H1 (cell line): ENCODE measurements around the gene TARDBP. TPM values are rescaled to one million over a fixed set of nuclear protein-coding genes. Genes with fewer than 3 reads are reported as not detected.
A peak's percentile ranks its signal among the peaks of the same experiment; 100 is the strongest.

ENCODE experiments used
- CTCF ChIA-PET: fragments of 300-600 bp; sonication (Branson Sonifier 250); formaldehyde crosslinking; loops from one replicate; lab custom pipeline; 2021; ENCODE audit not compliant: partially characterized antibody; lab: Charles Lee
- POLR2A ChIA-PET: fragments of 300-600 bp; sonication (Branson Sonifier 250); formaldehyde crosslinking; loops from one replicate; lab custom pipeline; 2021; ENCODE audit warnings: inconsistent platforms; ENCODE audit not compliant: partially characterized antibody; lab: Charles Lee
- DNase-seq, 2 experiments: peaks; one replicate each; pipeline versions ENCODE4 v3.0.0 to v3.0.0-alpha.2; 2010 to 2022; ENCODE audit warnings: low spot score in 2 of 2, low read depth in 1 of 2, mixed read lengths in 1 of 2
- FAIRE-seq: peaks from 2 replicates; lab custom pipeline; 2011; peaks lifted over from hg19 to GRCh38; lab: Jason Lieb, UNC
- H2AFZ ChIP-seq: 2 replicates; pipeline ENCODE4 v1.8.1; 2012; ENCODE audit warnings: low read length, inconsistent platforms
- H2AK5ac ChIP-seq: 2 replicates; pipeline ENCODE4 v1.6.1; 2013; ENCODE audit warnings: low read depth, low read length
- H2BK120ac ChIP-seq: replicated peaks from 2 replicates; pipeline ENCODE3; 2013; ENCODE audit warnings: low read depth, low read length, inconsistent platforms
- H2BK12ac ChIP-seq: 2 replicates; pipeline ENCODE4 v1.6.1; 2013; ENCODE audit warnings: low read depth, low read length
- H2BK15ac ChIP-seq: 2 replicates; pipeline ENCODE4 v1.6.1; 2013; ENCODE audit warnings: low read length
- H2BK20ac ChIP-seq: 2 replicates; pipeline ENCODE4 v1.6.1; 2013; ENCODE audit warnings: low read length
- H2BK5ac ChIP-seq: 2 replicates; pipeline ENCODE4 v1.6.1; 2013; ENCODE audit warnings: low read depth, low read length
- H3K14ac ChIP-seq: 2 replicates; pipeline ENCODE4 v1.6.1; 2013; ENCODE audit warnings: inconsistent platforms; ENCODE audit not compliant: insufficient read length
- H3K18ac ChIP-seq: 2 replicates; pipeline ENCODE4 v1.6.1; 2013; ENCODE audit warnings: low read length; ENCODE audit errors: extremely low read depth
- H3K23ac ChIP-seq: 2 replicates; pipeline ENCODE4 v1.6.1; 2013; ENCODE audit warnings: inconsistent platforms; ENCODE audit not compliant: insufficient read length
- H3K23me2 ChIP-seq: 2 replicates; pipeline ENCODE4 v1.6.1; 2013; ENCODE audit warnings: low read depth, low read length
- H3K27ac ChIP-seq: 2 replicates; pipeline ENCODE4 v1.6.1; 2011; ENCODE audit warnings: low read depth, low read length, inconsistent platforms
- H3K27me3 ChIP-seq, 4 experiments: replicated peaks in 1 of 4; 1 replicate in 1 of 4; 2 replicates in 3 of 4; pipeline versions ENCODE4 v1.6.1 to v1.8.1; 2011 to 2013; ENCODE audit warnings: low read length in 3 of 4, mild to moderate bottlenecking in 3 of 4, inconsistent platforms in 2 of 4, mixed read lengths in 2 of 4, moderate library complexity in 1 of 4; ENCODE audit not compliant: control insufficient read depth in 3 of 4, insufficient read depth in 3 of 4; ENCODE audit errors: extremely low read depth in 1 of 4
- H3K36me3 ChIP-seq, 4 experiments: 2 replicates each; pipeline versions ENCODE4 v1.6.1 to v1.8.1; 2011 to 2013; ENCODE audit warnings: mild to moderate bottlenecking in 4 of 4, low read length in 3 of 4, moderate library complexity in 2 of 4, control low read depth in 1 of 4, inconsistent platforms in 1 of 4; ENCODE audit not compliant: insufficient read depth in 4 of 4, control insufficient read depth in 2 of 4
- H3K4ac ChIP-seq: replicated peaks from 2 replicates; pipeline ENCODE3; 2013; ENCODE audit warnings: low read length, low read depth, mixed read lengths, inconsistent platforms; ENCODE audit not compliant: insufficient read length
- H3K4me1 ChIP-seq, 4 experiments: replicated peaks in 1 of 4; 1 replicate in 1 of 4; 2 replicates in 3 of 4; pipeline versions ENCODE4 v1.6.1 to v1.8.1; 2011 to 2013; ENCODE audit warnings: low read length in 3 of 4, inconsistent platforms in 2 of 4, mixed read lengths in 1 of 4; ENCODE audit not compliant: insufficient read depth in 4 of 4, control insufficient read depth in 3 of 4
- H3K4me2 ChIP-seq, 2 experiments: 2 replicates each; pipeline versions ENCODE4 v1.6.1 to v1.8.1; 2011 to 2013; ENCODE audit warnings: low read depth in 2 of 2, low read length in 2 of 2, control low read depth in 1 of 2, inconsistent platforms in 1 of 2, mild to moderate bottlenecking in 1 of 2; ENCODE audit not compliant: insufficient read depth in 1 of 2
- H3K4me3 ChIP-seq, 4 experiments: fragments of 200-600, 300-600 bp in 1 of 4; sonication (generic), shearing (Covaris generic), sonication (Bioruptor Twin) in 1 of 4; 2 replicates each; pipeline versions ENCODE4 v1.5.1 to v1.8.1; 2011 to 2016; ENCODE audit warnings: low read length in 4 of 4, low read depth in 3 of 4, control low read depth in 2 of 4, inconsistent platforms in 2 of 4, mild to moderate bottlenecking in 2 of 4, mixed read lengths in 1 of 4, moderate library complexity in 1 of 4; ENCODE audit not compliant: insufficient read depth in 2 of 4; ENCODE audit errors: extremely low read depth in 1 of 4
- H3K56ac ChIP-seq: replicated peaks from 2 replicates; pipeline ENCODE3; 2013; ENCODE audit warnings: low read depth, mild to moderate bottlenecking, mixed read lengths, low read length, inconsistent platforms; ENCODE audit not compliant: insufficient read length
- H3K79me1 ChIP-seq: 2 replicates; pipeline ENCODE4 v1.6.1; 2013; ENCODE audit warnings: low read depth, low read length, control low read depth
- H3K79me2 ChIP-seq, 2 experiments: 2 replicates each; pipeline versions ENCODE4 v1.6.1 to v1.8.1; 2012 to 2013; ENCODE audit warnings: low read length in 2 of 2, mild to moderate bottlenecking in 2 of 2, inconsistent platforms in 1 of 2; ENCODE audit not compliant: insufficient read depth in 2 of 2, control insufficient read depth in 1 of 2
- H3K9ac ChIP-seq, 4 experiments: replicated peaks in 1 of 4; 1 replicate in 1 of 4; 2 replicates in 3 of 4; pipeline versions ENCODE4 v1.6.1 to v1.8.1; 2011 to 2013; ENCODE audit warnings: low read depth in 3 of 4, low read length in 3 of 4, control low read depth in 2 of 4, mild to moderate bottlenecking in 2 of 4, moderate library complexity in 2 of 4, inconsistent platforms in 1 of 4; ENCODE audit errors: extremely low read depth in 1 of 4
- H3K9me3 ChIP-seq, 2 experiments: 2 replicates each; pipeline versions ENCODE4 v1.6.1 to v1.8.1; 2012 to 2013; ENCODE audit warnings: mild to moderate bottlenecking in 2 of 2, moderate library complexity in 2 of 2, control low read depth in 1 of 2, inconsistent platforms in 1 of 2, low read depth in 1 of 2, low read length in 1 of 2, mixed read lengths in 1 of 2; ENCODE audit not compliant: insufficient read depth in 2 of 2
- H4K20me1 ChIP-seq, 2 experiments: replicated peaks in 1 of 2; 2 replicates each; pipeline versions ENCODE3 to v1.8.1; 2011 to 2013; ENCODE audit warnings: inconsistent platforms in 2 of 2, low read length in 2 of 2, mild to moderate bottlenecking in 1 of 2; ENCODE audit not compliant: insufficient read depth in 2 of 2, control insufficient read depth in 1 of 2
- H4K5ac ChIP-seq: 2 replicates; pipeline ENCODE4 v1.6.1; 2013; ENCODE audit warnings: low read length, low read depth, mixed read lengths, inconsistent platforms; ENCODE audit not compliant: insufficient read length
- H4K8ac ChIP-seq: 2 replicates; pipeline ENCODE4 v1.8.0; 2013; ENCODE audit warnings: mild to moderate bottlenecking, moderate library complexity, low read length, inconsistent platforms; ENCODE audit not compliant: insufficient read depth; ENCODE audit errors: extremely low read depth
- H4K91ac ChIP-seq: replicated peaks from 2 replicates; pipeline ENCODE3; 2013; ENCODE audit warnings: low read length, mixed read lengths, inconsistent platforms; ENCODE audit not compliant: insufficient read length
- EGR1 ChIP-seq: IDR thresholded peaks from 2 replicates; pipeline ENCODE4 v1.6.1; 2011; ENCODE audit warnings: low read depth, low read length, borderline replicate concordance
- KDM1A ChIP-seq: fragments of 200-600, 300-600 bp; sonication (generic); IDR thresholded peaks from 2 replicates; pipeline ENCODE4 v1.7.1; 2016; ENCODE audit warnings: mild to moderate bottlenecking, low read length, borderline replicate concordance
- WGBS, 2 experiments: shearing (Covaris generic) in 1 of 2; methylation state at CpG; one replicate each; pipeline versions ENCODE4 v1.1.6 to v1.1.7; 2013 to 2015; ENCODE audit warnings: low lambda C conversion rate in 2 of 2, mixed read lengths in 2 of 2, inconsistent platforms in 1 of 2, low coverage in 1 of 2, missing lambda C conversion rate in 1 of 2; ENCODE audit not compliant: insufficient replicate concordance in 2 of 2, insufficient coverage in 1 of 2, insufficient read length in 1 of 2; ENCODE audit errors: extremely low coverage in 1 of 2, missing lambda C conversion rate in 1 of 2; 5-methylcytosine and 5-hydroxymethylcytosine counted together
- polyA plus RNA-seq, 7 experiments: library from polyadenylated mRNA; depleted of rRNA in 3 of 7; stranded (reverse) in 5 of 7; unstranded in 2 of 7; fragments of >200 nt in 5 of 7; fragments of 200-250 nt in 2 of 7; gene quantifications; 1 replicate in 5 of 7; 2 replicates in 1 of 7; 4 replicates in 1 of 7; pipeline versions ENCODE4 v1.2.1 to v1.2.3, GENCODE V29; 2011 to 2013; ENCODE audit warnings: missing spikeins in 2 of 7, mixed read lengths in 2 of 7
- total RNA-seq: library from RNA; stranded (reverse); fragmentation: NEBNext Ultra II Directional; extraction: Animal tissue kit (Norgen Biotek cat#: 25700); gene quantifications from 2 replicates; pipeline ENCODE4 v1.2.1, GENCODE V29; 2021

TARDBP gene
- total and polyA plus RNA-seq, 2 of the 8 experiments (the other 6 are each of a cell fraction or from before 2014, with no cell fraction given) = 144 to 240 TPM

DNA sequence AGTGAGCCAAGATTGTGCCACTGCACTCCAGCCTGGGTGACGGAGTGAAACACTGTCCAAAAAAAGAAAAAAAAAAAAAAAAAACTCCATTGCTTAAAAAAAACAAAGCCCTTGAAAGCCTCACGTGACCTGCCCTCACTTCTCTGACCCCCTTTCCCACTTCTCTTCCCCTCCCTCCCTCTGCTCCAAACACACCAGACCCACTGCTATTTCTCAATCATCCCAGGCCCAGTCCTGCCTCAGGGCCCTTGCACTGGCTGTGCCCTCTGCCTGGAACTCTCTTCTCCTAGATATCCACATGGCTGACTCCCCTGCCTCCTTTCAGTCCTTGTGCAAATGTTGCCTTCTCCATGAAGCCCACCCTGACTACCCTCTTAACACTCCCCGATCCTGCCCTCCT is 45.4 kb upstream of the TARDBP start:
- H2BK120ac ChIP-seq = peak overlapping the region; percentile 38
- CTCF ChIA-PET = interaction anchor here (1.4 to 3.3 kb wide), 3 partner anchors 10 to 23 kb away, joined by 3 to 8 read pairs (median 5); no protein-coding TSS in a partner anchor
- no peak overlapping the region for H2BK20ac ChIP-seq
- no peaks in the 10 kb centered on the region for H3K79me1 ChIP-seq
- H3K23me2 ChIP-seq = no peaks in the 10 kb centered on the region
- no peaks in the 10 kb centered on the region for H3K36me3 ChIP-seq
- H3K27me3 ChIP-seq = no peaks in the 10 kb centered on the region
- H3K9ac ChIP-seq = no peak overlapping the region
- H4K8ac ChIP-seq = no peak overlapping the region
- H2AK5ac ChIP-seq = no peak overlapping the region
- POLR2A ChIA-PET = interaction anchor here (2.4 kb wide), 1 partner anchor 45 kb away, joined by 6 read pairs; the partner anchor contains the start of gene TARDBP
- H2BK12ac ChIP-seq = peak overlapping the region; percentile 87; the same call in 1 of the 2 replicates
- H3K56ac ChIP-seq = no peak overlapping the region
- H3K4me2 ChIP-seq = no peak overlapping the region
- FAIRE-seq (no peak), DNase-seq (no peak)
- H4K91ac ChIP-seq = no peak overlapping the region
- peaks cover 0 to 16% (median 10%) of the 10 kb centered on the region in 4 experiments; a peak in 6 of 7 replicates for H3K4me1 ChIP-seq
- H3K9me3 ChIP-seq = no peaks in the 10 kb centered on the region
- TF ChIP-seq EGR1 = no peak
- TF ChIP-seq KDM1A = peak; percentile 75
- WGBS, 2 experiments = 86% methylated on average over 3 of the region's 3 CpGs; no CpG with 5 or more reads in 1 of the 2 experiments
- H3K4ac ChIP-seq = no peak overlapping the region
- H3K14ac ChIP-seq = no peak overlapping the region
- no peak overlapping the region for H3K18ac ChIP-seq
- no peak overlapping the region for H4K5ac ChIP-seq
- H2AFZ ChIP-seq = no peak overlapping the region
- no peak overlapping the region for H3K27ac ChIP-seq
- H3K79me2 ChIP-seq = no peaks in the 10 kb centered on the region
- no peak overlapping the region; the same call in 1 of the 2 replicates for H2BK15ac ChIP-seq
- H2BK5ac ChIP-seq = no peak overlapping the region
- H3K4me3 ChIP-seq = no peak overlapping the region
- H3K23ac ChIP-seq = no peak overlapping the region
- no peaks in the 10 kb centered on the region for H4K20me1 ChIP-seq
